ENCODE measurements around the gene ADAMTS3.

ADAMTS3 gene

GRCh38 chr4:72527038-72527646, 41.9 kb downstream of the ADAMTS3 start:
- no peak for ATAC-seq
- TF ChIP-seq ZNF70 (CRISPR knock-in tag; IDR thresholded peaks at IDR 0.05) = no peak
- TF ChIP-seq ZFP3 (CRISPR knock-in tag; IDR thresholded peaks at IDR 0.05) = peak; percentile 89

DNA sequence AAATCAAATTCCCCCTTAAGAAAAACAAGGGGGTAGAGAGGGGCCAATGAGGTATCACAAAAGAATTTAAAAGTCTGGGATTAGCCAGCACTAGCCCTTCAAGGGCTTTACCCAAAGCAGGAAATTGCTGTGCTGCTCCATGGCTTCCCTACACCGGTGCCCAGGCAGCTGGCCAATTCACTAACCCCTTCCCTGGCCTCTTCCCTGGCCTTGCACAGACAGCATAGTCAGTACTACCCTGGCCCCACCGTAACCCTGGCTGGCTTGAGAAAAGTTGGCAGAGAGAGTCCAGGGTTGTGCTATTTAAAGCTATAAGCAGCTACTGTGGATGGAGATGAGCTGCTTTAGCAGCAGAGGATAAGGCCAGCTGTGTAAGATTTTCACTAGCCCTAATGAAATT, 43.1 kb downstream of the ADAMTS3 start:
- peak; percentile 99 for ATAC-seq
- TF ChIP-seq SNAI2 (CRISPR knock-in tag; IDR thresholded peaks at IDR 0.05) (peak; percentile 37; the same call in 1 of the 2 replicates), ARNTL (CRISPR knock-in tag; IDR thresholded peaks at IDR 0.05; ENCODE audit: borderline replicate concordance, low read depth) (no peak), ESRRG (CRISPR knock-in tag; IDR thresholded peaks at IDR 0.05) (no peak), GLIS3 (CRISPR knock-in tag; IDR thresholded peaks at IDR 0.05) (no peak)

DNA sequence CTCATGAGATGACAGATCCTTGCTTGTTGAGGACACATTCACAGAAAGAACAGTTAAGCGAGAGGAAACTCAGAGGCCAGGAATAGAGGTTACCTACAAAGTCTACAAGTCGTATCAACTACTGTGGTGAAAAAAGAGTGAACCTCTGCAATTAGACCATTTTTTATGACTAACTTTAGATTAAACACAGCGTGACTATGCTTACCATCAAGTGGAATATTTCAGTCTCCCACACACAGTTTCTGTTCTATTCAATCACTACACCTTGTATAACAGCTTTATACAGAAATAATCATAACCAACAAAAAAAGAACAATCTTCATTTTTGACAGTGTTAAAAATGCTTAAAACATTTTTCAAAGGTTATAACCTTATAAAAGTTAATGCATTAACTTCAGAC, 46.6 kb downstream of the ADAMTS3 start:
- no peak for ATAC-seq
- no peak for TF ChIP-seq ZC3H10 (CRISPR knock-in tag; IDR thresholded peaks at IDR 0.05)
- no peak for TF ChIP-seq ZNF8 (CRISPR knock-in tag; IDR thresholded peaks at IDR 0.05)
- TF ChIP-seq, protein P1, sequence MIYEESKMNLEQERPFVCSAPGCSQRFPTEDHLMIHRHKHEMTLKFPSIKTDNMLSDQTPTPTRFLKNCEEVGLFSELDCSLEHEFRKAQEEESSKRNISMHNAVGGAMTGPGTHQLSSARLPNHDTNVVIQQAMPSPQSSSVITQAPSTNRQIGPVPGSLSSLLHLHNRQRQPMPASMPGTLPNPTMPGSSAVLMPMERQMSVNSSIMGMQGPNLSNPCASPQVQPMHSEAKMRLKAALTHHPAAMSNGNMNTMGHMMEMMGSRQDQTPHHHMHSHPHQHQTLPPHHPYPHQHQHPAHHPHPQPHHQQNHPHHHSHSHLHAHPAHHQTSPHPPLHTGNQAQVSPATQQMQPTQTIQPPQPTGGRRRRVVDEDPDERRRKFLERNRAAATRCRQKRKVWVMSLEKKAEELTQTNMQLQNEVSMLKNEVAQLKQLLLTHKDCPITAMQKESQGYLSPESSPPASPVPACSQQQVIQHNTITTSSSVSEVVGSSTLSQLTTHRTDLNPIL (CRISPR knock-in tag; IDR thresholded peaks at IDR 0.05; ENCODE audit: low read depth) = no peak
- no peak for TF ChIP-seq CSDC2 (CRISPR knock-in tag; IDR thresholded peaks at IDR 0.05)
- TF ChIP-seq SNAI2 (CRISPR knock-in tag; IDR thresholded peaks at IDR 0.05) = no peak
- TF ChIP-seq ZFP3 (CRISPR knock-in tag; IDR thresholded peaks at IDR 0.05) = no peak
- TF ChIP-seq BACH2 (CRISPR knock-in tag; IDR thresholded peaks at IDR 0.05; ENCODE audit: borderline replicate concordance) = no peak
- no peak for TF ChIP-seq ZNF565 (CRISPR knock-in tag; conservative IDR thresholded peaks at IDR 0.05; ENCODE audit: low read depth)
- TF ChIP-seq OSR1 (CRISPR knock-in tag; IDR thresholded peaks at IDR 0.05) = no peak
- TF ChIP-seq ARNTL (CRISPR knock-in tag; IDR thresholded peaks at IDR 0.05; ENCODE audit: borderline replicate concordance, low read depth) = no peak
- TF ChIP-seq ISL1 (CRISPR knock-in tag; IDR thresholded peaks at IDR 0.05) = no peak
- no peak for TF ChIP-seq PPARA (CRISPR knock-in tag; IDR thresholded peaks at IDR 0.05; ENCODE audit: borderline replicate concordance)
- no peak for TF ChIP-seq ZNF70 (CRISPR knock-in tag; IDR thresholded peaks at IDR 0.05)
- no peak for TF ChIP-seq TCF4 (CRISPR knock-in tag; IDR thresholded peaks at IDR 0.05; ENCODE audit: borderline replicate concordance)
- TF ChIP-seq ZFP30 (CRISPR knock-in tag; IDR thresholded peaks at IDR 0.05) = no peak
- no peak for TF ChIP-seq RARB (CRISPR knock-in tag; IDR thresholded peaks at IDR 0.05)

DNA sequence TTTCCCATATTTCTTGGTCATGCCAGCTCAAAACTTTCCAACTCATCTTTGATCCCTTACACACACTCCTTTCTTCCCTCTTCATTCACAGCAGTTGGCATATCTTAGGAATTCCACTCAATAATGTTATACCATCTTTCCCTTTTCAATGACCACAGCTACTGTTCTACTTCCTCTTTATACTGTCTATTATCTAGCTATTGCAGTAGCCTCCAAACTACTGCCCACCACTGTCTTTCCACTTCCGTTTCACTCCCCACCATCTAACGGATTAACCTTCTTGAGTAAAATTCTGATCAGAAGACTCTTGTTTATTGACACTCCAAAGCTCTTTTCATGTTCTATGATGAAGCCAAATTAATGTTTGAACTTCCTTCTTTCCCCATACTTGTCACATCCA, 55.8 kb downstream of the ADAMTS3 start:
- TF ChIP-seq PATZ1 (CRISPR knock-in tag; IDR thresholded peaks at IDR 0.05; ENCODE audit: borderline replicate concordance) (no peak), RARB (CRISPR knock-in tag; IDR thresholded peaks at IDR 0.05) (no peak), ARNTL (CRISPR knock-in tag; IDR thresholded peaks at IDR 0.05; ENCODE audit: borderline replicate concordance, low read depth) (no peak), OSR1 (CRISPR knock-in tag; IDR thresholded peaks at IDR 0.05) (no peak), ZNF8 (CRISPR knock-in tag; IDR thresholded peaks at IDR 0.05) (no peak), ZFP3 (CRISPR knock-in tag; IDR thresholded peaks at IDR 0.05) (no peak), ZFP30 (CRISPR knock-in tag; IDR thresholded peaks at IDR 0.05) (no peak), PPARA (CRISPR knock-in tag; IDR thresholded peaks at IDR 0.05; ENCODE audit: borderline replicate concordance) (no peak), TCF4 (CRISPR knock-in tag; IDR thresholded peaks at IDR 0.05; ENCODE audit: borderline replicate concordance) (no peak), CSRNP3 (CRISPR knock-in tag; IDR thresholded peaks at IDR 0.05) (no peak), CSDC2 (CRISPR knock-in tag; IDR thresholded peaks at IDR 0.05) (no peak)
- TF ChIP-seq, protein P2, sequence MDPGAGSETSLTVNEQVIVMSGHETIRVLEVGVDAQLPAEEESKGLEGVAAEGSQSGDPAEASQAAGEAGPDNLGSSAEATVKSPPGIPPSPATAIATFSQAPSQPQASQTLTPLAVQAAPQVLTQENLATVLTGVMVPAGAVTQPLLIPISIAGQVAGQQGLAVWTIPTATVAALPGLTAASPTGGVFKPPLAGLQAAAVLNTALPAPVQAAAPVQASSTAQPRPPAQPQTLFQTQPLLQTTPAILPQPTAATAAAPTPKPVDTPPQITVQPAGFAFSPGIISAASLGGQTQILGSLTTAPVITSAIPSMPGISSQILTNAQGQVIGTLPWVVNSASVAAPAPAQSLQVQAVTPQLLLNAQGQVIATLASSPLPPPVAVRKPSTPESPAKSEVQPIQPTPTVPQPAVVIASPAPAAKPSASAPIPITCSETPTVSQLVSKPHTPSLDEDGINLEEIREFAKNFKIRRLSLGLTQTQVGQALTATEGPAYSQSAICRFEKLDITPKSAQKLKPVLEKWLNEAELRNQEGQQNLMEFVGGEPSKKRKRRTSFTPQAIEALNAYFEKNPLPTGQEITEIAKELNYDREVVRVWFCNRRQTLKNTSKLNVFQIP (CRISPR knock-in tag; IDR thresholded peaks at IDR 0.05; ENCODE audit: borderline replicate concordance, low read depth) = no peak
- no peak for ATAC-seq

All from SK-N-SH treated with all-trans-retinoic acid at 6 μM for 48 hours (cell line).